K562 (cell line): ENCODE data around the gene PKP1. TPM values are rescaled to one million over a fixed set of nuclear protein-coding genes. Genes with fewer than 3 reads are reported as not detected.

ENCODE experiments used
- ATAC-seq: fragments of 200-7000 bp; cut with Tn5 transposase; 3 replicates; pipeline ENCODE4 v1.9.1; 2020; ENCODE audit warnings: moderate library complexity
- BruUV-seq: library from RNA; stranded (reverse); fragments of 400-500 nt; replicated peaks from 2 replicates; lab custom pipeline; 2021; lab: Mats Ljungman, UMichigan
- CTCF ChIA-PET: fragments of 300-600 bp; formaldehyde crosslinking; extraction: SDS; loops from one replicate; lab custom pipeline; 2021; ENCODE audit warnings: low intra/inter-chr PET ratio; lab: Yijun Ruan, JAX
- POLR2A ChIA-PET: fragments of 300-600, 350-650 bp; sonication (Branson Sonifier 250); formaldehyde crosslinking; extraction: SDS; loops from one replicate; lab custom pipeline; 2021; ENCODE audit warnings: antibody characterized with exemption, inconsistent platforms; lab: Yijun Ruan, JAX
- DNase-seq, 4 experiments: peaks; one replicate each; pipeline versions ENCODE4 v3.0.0 to v3.0.0-alpha.2; 2011 to 2018; ENCODE audit warnings: low spot score in 3 of 4, mixed read lengths in 3 of 4; ENCODE audit errors: extremely low read depth in 1 of 4
- FAIRE-seq: peaks from 2 replicates; lab custom pipeline; 2011; peaks lifted over from hg19 to GRCh38; lab: Jason Lieb, UNC
- H2AFZ ChIP-seq: 2 replicates; pipeline ENCODE4 v1.6.0; 2011; ENCODE audit warnings: low read depth, low read length, control low read depth, inconsistent platforms
- H3K27ac ChIP-seq: fragments of 200-600 bp; 3 replicates; pipeline ENCODE4 v1.8.0; 2011; ENCODE audit warnings: low read depth, mild to moderate bottlenecking, control low read depth, inconsistent platforms, low read length, moderate library complexity, mixed read lengths; ENCODE audit errors: extremely low read depth
- H3K27me3 ChIP-seq, 2 experiments: fragments of 300-600 bp in 1 of 2; 2 replicates in 1 of 2; 3 replicates in 1 of 2; pipeline versions ENCODE4 v1.6.0 to v1.8.0; 2011; ENCODE audit warnings: inconsistent platforms in 2 of 2, low read length in 2 of 2, mild to moderate bottlenecking in 1 of 2, mixed read lengths in 1 of 2, moderate library complexity in 1 of 2; ENCODE audit not compliant: control insufficient read depth in 2 of 2, insufficient read depth in 2 of 2
- H3K36me3 ChIP-seq: fragments of 300-600 bp; 3 replicates; pipeline ENCODE4 v1.8.0; 2011; ENCODE audit warnings: mild to moderate bottlenecking, low read length, inconsistent platforms; ENCODE audit not compliant: control insufficient read depth, insufficient read depth
- H3K4me1 ChIP-seq, 2 experiments: fragments of 200-600 bp in 1 of 2; replicated peaks in 1 of 2; 2 replicates in 1 of 2; 3 replicates in 1 of 2; pipeline versions ENCODE4 v1.5.1 to v1.8.0; 2011; ENCODE audit warnings: inconsistent platforms in 2 of 2, low read length in 2 of 2, mild to moderate bottlenecking in 1 of 2, mixed read lengths in 1 of 2, moderate library complexity in 1 of 2; ENCODE audit not compliant: control insufficient read depth in 2 of 2, insufficient read depth in 2 of 2
- H3K4me2 ChIP-seq: 2 replicates; pipeline ENCODE4 v1.6.1; 2011; ENCODE audit warnings: low read length, control low read depth, inconsistent platforms, mixed read lengths; ENCODE audit not compliant: insufficient read depth
- H3K4me3 ChIP-seq: fragments of 200-600 bp; sonication (generic), shearing (Covaris generic); 2 replicates; pipeline ENCODE4 v1.5.1; 2016; ENCODE audit warnings: control low read depth, inconsistent platforms
- H3K79me2 ChIP-seq: fragments of 200-600 bp; 3 replicates; pipeline ENCODE4 v1.8.0; 2011; ENCODE audit warnings: low read length, inconsistent platforms; ENCODE audit not compliant: control insufficient read depth, insufficient read depth
- H3K9ac ChIP-seq, 2 experiments: 2 replicates each; pipeline versions ENCODE4 v1.6.0 to v1.6.1; 2011; ENCODE audit warnings: low read depth in 2 of 2, low read length in 2 of 2, control low read depth in 1 of 2, inconsistent platforms in 1 of 2, mild to moderate bottlenecking in 1 of 2, mixed read lengths in 1 of 2; ENCODE audit not compliant: insufficient read depth in 1 of 2
- H3K9me1 ChIP-seq: one replicate; pipeline ENCODE4 v1.6.0; 2011; ENCODE audit warnings: inconsistent platforms, mild to moderate bottlenecking, low read length, moderate library complexity; ENCODE audit not compliant: control insufficient read depth, insufficient read depth
- H3K9me3 ChIP-seq: replicated peaks from 2 replicates; pipeline ENCODE4 v1.5.1; 2011; ENCODE audit warnings: low read depth, low read length, inconsistent platforms; ENCODE audit not compliant: control insufficient read depth, insufficient read depth
- H4K20me1 ChIP-seq: replicated peaks from 2 replicates; pipeline ENCODE4 v1.6.1; 2011; ENCODE audit warnings: low read length, inconsistent platforms, mixed read lengths; ENCODE audit not compliant: control insufficient read depth, insufficient read depth
- BRCA1 ChIP-seq, 2 experiments: fragments of 450-650 bp in 1 of 2; sonication (generic) in 1 of 2; formaldehyde crosslinking in 1 of 2; IDR thresholded peaks; 2 replicates each; pipeline versions ENCODE4 v1.5.0 to v1.6.1; 2017 to 2020; ENCODE audit warnings: mild to moderate bottlenecking in 1 of 2, missing genetic modification reagents in 1 of 2
- GABPA ChIP-seq: fragments of 200-800 bp; sonication (Bioruptor generic); conservative IDR thresholded peaks from 2 replicates; pipeline ENCODE4 v1.6.1; 2016; ENCODE audit warnings: low read depth, missing genetic modification characterization, missing compliant biosample characterization
- GTF2E2 ChIP-seq: fragments of 200-800 bp; sonication (Bioruptor generic); IDR thresholded peaks from 2 replicates; pipeline ENCODE4 v1.6.1; 2016; ENCODE audit warnings: missing genetic modification characterization, missing compliant biosample characterization
- NONO ChIP-seq, 2 experiments: fragments of 200-400 bp in 1 of 2; fragments of 450-650 bp in 1 of 2; formaldehyde crosslinking in 1 of 2; IDR thresholded peaks; 2 replicates each; pipeline ENCODE4 v1.6.1; 2017; ENCODE audit warnings: low read depth in 2 of 2, mild to moderate bottlenecking in 2 of 2, moderate library complexity in 2 of 2, low read length in 1 of 2
- SNRNP70 ChIP-seq: fragments of 200-400 bp; formaldehyde crosslinking; optimal IDR thresholded peaks from 2 replicates; pipeline ENCODE3; 2017; ENCODE audit warnings: low read depth, low read length
- SPI1 ChIP-seq: IDR thresholded peaks from 2 replicates; pipeline ENCODE4 v1.6.1; 2011; ENCODE audit warnings: low read depth, low read length, control low read depth, borderline replicate concordance
- SRSF3 ChIP-seq: fragments of 200-400 bp; formaldehyde crosslinking; IDR thresholded peaks from 2 replicates; pipeline ENCODE4 v1.6.1; 2016; ENCODE audit warnings: mild to moderate bottlenecking, low read length, moderate library complexity; ENCODE audit not compliant: insufficient read depth
- USF1 ChIP-seq: sonication (generic); formaldehyde crosslinking; IDR thresholded peaks from 2 replicates; pipeline ENCODE4 v1.9.0; 2022; ENCODE audit warnings: mild to moderate bottlenecking, missing genetic modification reagents
- WGBS: fragments of 100-300 bp; shearing (Covaris generic); methylation state at CpG from one replicate; pipeline ENCODE4 v1.1.6; 2016; ENCODE audit warnings: low coverage, mixed read lengths; ENCODE audit not compliant: insufficient coverage; ENCODE audit errors: missing lambda C conversion rate; 5-methylcytosine and 5-hydroxymethylcytosine counted together
- in situ Hi-C: fragments of 300-500 bp; cut with MboI; formaldehyde crosslinking; loops from 4 replicates; pipeline ENCODE4 v1.15.0; 2018; ENCODE audit warnings: inconsistent platforms, mixed read lengths
- intact Hi-C: fragments of 100-400 bp; cut with micrococcal nuclease; formaldehyde crosslinking; loops from 2 replicates; pipeline ENCODE4 v1.14.2; 2022
- polyA plus RNA-seq, 8 experiments: library from polyadenylated mRNA; depleted of rRNA in 4 of 8; stranded (reverse) in 5 of 8; unstranded in 3 of 8; fragments of >200 nt; fragmentation: Nextera tagmentation in 2 of 8; fragmentation: Illumina TruSeq in 1 of 8; extraction: Ambion mirVana in 2 of 8; extraction: Trizol in 1 of 8; gene quantifications; 2 replicates each; pipeline versions ENCODE4 v1.2.1 to v1.2.3, GENCODE V29; 2011 to 2014; ENCODE audit warnings: inconsistent platforms in 1 of 8, missing spikeins in 1 of 8
- total RNA-seq, 7 experiments: library from RNA; depleted of rRNA in 6 of 7; stranded (reverse); fragments of >200 nt in 6 of 7; fragmentation: Illumina TruSeq in 2 of 7; extraction: Trizol in 2 of 7; gene quantifications; 2 replicates each; pipeline versions ENCODE4 v1.2.1 to v1.2.3, GENCODE V29; 2011 to 2021; ENCODE audit warnings: low replicate concordance in 1 of 7

PKP1 gene
- total and polyA plus RNA-seq, 9 of the 15 experiments (the other 6 are each of a cell fraction or from before 2014, with no cell fraction given): not detected

DNA sequence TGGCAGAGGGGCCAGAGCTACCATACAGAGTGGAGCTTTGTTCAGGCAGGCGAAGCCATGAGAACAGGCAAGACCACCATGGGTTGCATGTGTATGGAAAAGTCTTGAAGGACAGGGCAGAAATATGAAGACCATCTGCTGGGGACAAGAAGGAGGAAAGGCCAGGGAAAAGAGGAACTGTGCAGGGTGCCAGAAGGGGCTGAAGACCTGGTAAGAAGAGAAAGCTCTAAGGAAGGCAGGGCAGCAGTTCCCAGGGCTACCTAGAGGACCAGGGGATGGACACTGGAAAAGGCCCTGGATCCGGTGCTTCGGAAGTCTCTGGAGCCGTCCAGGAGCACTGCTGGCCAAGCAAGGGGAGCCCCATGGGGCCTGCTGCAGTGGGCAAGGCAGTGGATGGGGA, 43.4 kb downstream of the PKP1 start:
- ChIA-PET POLR2A (interaction anchor here (0.5 to 1.7 kb wide), 7 partner anchors 12 to 121 kb away, joined by 3 to 6 read pairs (median 4); no protein-coding TSS in a partner anchor), CTCF (no interaction called here)
- no TSS peak for BruUV-seq
- DNase-seq (no peak), FAIRE-seq (no peak), ATAC-seq (no peak)
- in situ Hi-C loops: no loop called here
- no peaks in the 10 kb centered on the region for H3K9me3 ChIP-seq
- H3K4me1 ChIP-seq: no peaks in the 10 kb centered on the region
- H2AFZ ChIP-seq: no peak overlapping the region
- TF ChIP-seq SPI1: peak; percentile 59; the same call in 1 of the 2 replicates
- no peak for TF ChIP-seq NONO (IDR thresholded peaks at IDR 0.05; ENCODE audit: low read depth in 2 of 2, low read length in 1 of 2)
- 2% methylated on average over 4 of the region's 4 CpGs for WGBS
- H3K4me2 ChIP-seq: no peak overlapping the region
- H3K4me3 ChIP-seq: no peak overlapping the region
- no peaks in the 10 kb centered on the region for H3K9me1 ChIP-seq
- H3K27me3 ChIP-seq: peaks cover 12 to 69% of the 10 kb centered on the region in 2 experiments; a peak in 4 of 5 replicates
- peaks cover 8% of the 10 kb centered on the region; the same call in 1 of the 2 replicates for H4K20me1 ChIP-seq
- no peaks in the 10 kb centered on the region for H3K36me3 ChIP-seq
- no peak overlapping the region for H3K9ac ChIP-seq
- no peaks in the 10 kb centered on the region for H3K79me2 ChIP-seq
- intact Hi-C loops: no loop called here
- H3K27ac ChIP-seq: no peak overlapping the region

GRCh38 chr1:201327687-201328240, 44.5 kb downstream of the PKP1 start:
- in situ Hi-C loops: no loop called here
- 0 out of 2 replicates have a peak, but pooled peaks have one; percentile 18 for TF ChIP-seq USF1 (CRISPR knock-in tag)
- TF ChIP-seq SNRNP70: no peak
- TF ChIP-seq BRCA1 (IDR thresholded peaks at IDR 0.05): no peak
- TF ChIP-seq BRCA1 (CRISPR knock-in tag; IDR thresholded peaks at IDR 0.05): no peak
- no peak for TF ChIP-seq GABPA (tag)
- no peak for TF ChIP-seq SRSF3
- TF ChIP-seq GTF2E2 (tag): no peak

More at GRCh38 chr1:201327687-201328240, 44.5 kb downstream of the PKP1 start:
- intact Hi-C loops: no loop called here
- no peak for ATAC-seq
- Histone ChIP-seq H3K27me3 (peaks cover 17 to 69% of the 10 kb centered on the region in 2 experiments; a peak in 4 of 5 replicates), H3K79me2 (no peaks in the 10 kb centered on the region), H3K4me3 (no peak overlapping the region), H4K20me1 (peaks cover 8% of the 10 kb centered on the region; the same call in 1 of the 2 replicates), H3K9me3 (no peaks in the 10 kb centered on the region), H2AFZ (no peak overlapping the region), H3K4me1 (no peaks in the 10 kb centered on the region), H3K27ac (no peak overlapping the region; the same call in 2 of the 3 replicates), H3K36me3 (no peaks in the 10 kb centered on the region), H3K9ac (no peak overlapping the region), H3K4me2 (no peak overlapping the region), H3K9me1 (no peaks in the 10 kb centered on the region)
- BruUV-seq: no TSS peak
- no peak for FAIRE-seq
- 0% methylated on average over 7 of the region's 7 CpGs for WGBS
- no peak for DNase-seq
- ChIA-PET CTCF (no interaction called here), POLR2A (interaction anchor here (0.8 kb wide), 1 partner anchor 33 kb away, joined by 4 read pairs; no protein-coding TSS in a partner anchor)
